A172 (cell line): Measurements from ENCODE around the gene MRPS34. TPM values are rescaled to one million over a fixed set of nuclear protein-coding genes. Genes with fewer than 3 reads are reported as not detected.
A peak's percentile ranks its signal among the peaks of the same experiment; 100 is the strongest.
"Not testable (repeated sequence)": the region's sequence is repeated elsewhere in the genome, so short reads cannot be mapped to it uniquely, and the experiment has no call there.

Source experiments
- DNase-seq: peaks from one replicate; pipeline ENCODE4 v3.0.0-alpha.2; 2015; ENCODE audit warnings: low spot score
- total RNA-seq: library from RNA; depleted of rRNA; stranded (reverse); fragments of >200 nt; shearing (Covaris generic); gene quantifications from 2 replicates; pipeline ENCODE4 v1.2.3, GENCODE V29; 2014; rRNA removed

The MRPS34 gene
- total RNA-seq: 208 and 223 TPM in 2 replicates

DNA sequence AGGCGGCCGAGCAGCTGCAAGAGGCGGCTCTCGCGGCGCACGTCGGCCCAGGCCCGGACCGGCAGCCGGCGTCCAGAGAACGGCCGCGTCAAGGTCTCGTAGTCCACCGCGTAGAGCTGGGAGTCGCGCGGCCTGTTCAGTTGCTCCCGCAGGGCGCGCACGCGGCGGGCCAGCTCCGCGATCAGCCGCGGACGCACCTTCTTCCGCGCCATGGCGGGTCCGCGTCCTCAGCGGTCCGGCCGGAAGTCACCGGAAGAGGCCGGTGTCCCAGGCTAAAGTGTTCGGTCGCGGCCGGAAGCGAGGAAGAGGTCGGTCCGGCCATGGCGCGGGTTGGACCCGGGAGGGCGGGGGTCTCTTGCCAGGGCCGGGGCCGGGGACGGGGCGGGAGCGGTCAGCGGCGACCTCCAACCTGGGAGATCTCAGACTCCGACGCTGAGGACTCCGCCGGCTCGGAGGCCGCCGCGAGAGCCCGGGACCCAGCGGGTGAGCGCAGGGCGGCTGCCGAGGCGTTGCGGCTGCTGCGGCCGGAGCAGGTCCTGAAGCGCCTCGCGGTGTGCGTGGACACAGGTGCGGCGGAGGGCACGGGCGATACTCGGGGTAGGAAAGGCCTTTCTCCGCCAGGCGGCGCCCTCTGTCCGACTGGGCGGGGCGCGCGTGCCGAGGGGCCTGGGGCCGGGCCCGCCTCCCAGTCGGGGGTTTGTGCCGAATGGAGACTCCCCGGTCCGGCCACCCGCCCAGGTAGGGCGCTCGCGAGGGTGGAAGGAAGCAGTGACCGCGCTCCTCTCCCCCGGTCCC lies at the start of gene MRPS34:
Gene MRPS34, minus strand, starts transcription at position 227 of the 795 bp plus-strand sequence. Its CDS starts 15 bp downstream, at position 212.
- DNase-seq: peak; percentile 66

DNA sequence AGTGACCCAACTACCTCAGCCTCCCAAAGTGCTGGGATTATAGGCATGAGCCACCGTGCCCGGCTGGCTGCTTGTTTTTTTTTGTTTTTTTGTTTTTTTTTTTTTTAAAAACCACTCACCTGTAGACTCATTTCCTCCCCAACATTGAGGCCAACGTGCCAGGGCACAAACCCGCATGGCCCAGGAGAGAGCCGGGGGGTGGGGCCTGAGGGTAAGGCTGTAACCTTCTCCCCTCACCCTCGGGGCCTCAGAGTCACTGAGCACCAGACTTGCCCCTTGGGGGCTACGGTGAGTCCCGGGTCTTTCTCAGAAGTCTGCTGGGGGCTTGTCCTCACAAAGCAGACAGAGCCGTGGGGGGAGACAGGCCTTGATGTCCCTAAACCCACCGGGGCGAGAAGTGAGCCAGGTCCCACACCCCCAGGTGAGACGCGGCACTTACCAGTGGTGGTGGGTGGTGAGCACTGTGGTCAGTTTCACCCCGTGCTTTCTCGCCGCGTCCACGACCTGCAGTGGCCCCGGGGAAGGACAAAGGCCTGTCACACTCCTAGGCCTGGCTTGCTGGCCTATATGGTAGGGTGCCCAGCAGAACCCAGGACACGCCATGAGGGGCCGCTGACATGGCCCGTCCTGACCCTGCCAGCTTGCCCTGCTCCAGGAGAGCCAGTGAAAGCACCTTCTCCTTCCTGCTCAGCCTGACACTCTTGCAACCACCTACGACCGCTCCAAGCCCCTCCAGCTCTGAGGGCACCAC lies 49.1 kb upstream of the MRPS34 start:
- no peak for DNase-seq

DNA sequence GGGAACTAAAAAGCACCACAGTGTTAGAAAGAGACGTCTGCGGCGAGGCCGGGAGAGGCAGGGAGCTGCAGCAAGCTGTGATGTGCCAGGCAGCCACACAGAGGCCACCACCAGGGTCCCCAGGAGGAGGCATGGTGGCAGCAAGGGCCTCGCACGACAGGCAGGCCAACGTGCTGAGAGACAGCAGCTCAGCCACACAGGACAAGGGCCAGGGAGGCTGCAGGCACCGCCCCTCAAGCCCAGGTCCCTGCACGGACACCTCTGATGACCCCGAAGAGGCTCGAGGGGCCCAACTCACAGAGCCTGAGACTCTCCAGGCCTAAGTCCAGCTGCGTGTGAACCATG lies 48.0 kb upstream of the MRPS34 start:
- DNase-seq: no peak

DNA sequence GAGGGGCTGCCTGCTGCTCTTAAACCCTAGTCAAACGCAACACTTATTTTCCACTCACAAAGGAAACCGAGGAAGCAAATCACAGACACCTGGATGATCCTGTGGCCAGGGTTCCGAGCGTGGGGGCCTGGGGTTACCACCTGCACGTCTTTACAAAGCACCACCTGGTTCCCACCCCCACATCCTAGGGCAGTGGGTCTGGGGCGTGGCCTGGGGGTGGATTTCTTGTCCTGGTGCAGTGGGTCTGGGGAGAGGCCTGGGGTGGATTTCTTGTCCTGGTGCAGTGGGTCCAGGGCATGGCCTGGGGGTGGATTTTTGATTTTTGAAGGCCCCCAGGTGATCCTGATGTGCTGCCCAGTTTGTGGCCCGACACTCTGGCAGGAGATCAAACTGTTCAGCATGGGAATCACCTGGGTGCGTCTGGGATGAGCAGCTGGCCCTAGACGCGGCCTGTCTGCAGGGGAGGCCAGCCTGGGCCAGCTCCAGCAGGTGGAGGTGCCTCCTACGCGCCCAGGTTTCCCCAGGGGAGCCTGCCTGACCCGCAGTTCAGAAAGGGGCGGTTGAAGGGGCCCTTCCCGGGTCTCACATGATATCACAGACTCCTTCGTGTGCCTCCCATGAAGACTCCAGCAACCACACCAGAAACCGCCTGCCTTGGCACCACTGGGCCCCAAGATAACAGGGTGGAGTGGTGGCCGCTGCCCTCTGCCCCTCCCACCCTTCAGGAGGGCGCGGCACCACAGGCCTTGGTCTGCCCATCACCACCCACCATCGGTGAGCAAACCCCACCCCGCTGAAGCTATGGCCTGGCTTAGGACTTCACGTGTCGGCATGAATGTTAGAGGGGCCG lies 47.4 kb upstream of the MRPS34 start:
- no peak for DNase-seq

DNA sequence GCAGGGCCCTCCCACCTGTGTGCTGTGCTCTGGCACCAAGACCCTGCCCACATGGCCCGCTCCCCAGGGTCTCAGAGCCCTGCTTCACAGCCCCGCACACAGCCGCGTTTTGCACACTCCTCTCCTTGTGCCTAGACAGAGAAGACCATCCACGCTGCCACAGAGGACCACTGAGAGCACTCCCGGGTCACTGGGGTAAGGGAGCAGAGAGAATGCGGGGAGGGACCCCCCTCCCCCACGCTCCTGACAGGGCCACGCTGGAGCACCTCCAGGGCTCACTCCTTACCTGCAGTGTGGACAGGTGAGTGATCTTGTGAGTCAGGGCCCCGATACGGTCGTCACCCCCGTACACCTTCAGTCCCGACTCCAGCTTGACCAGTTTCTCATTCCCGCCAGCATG lies 46.7 kb upstream of the MRPS34 start:
- no peak for DNase-seq

DNA sequence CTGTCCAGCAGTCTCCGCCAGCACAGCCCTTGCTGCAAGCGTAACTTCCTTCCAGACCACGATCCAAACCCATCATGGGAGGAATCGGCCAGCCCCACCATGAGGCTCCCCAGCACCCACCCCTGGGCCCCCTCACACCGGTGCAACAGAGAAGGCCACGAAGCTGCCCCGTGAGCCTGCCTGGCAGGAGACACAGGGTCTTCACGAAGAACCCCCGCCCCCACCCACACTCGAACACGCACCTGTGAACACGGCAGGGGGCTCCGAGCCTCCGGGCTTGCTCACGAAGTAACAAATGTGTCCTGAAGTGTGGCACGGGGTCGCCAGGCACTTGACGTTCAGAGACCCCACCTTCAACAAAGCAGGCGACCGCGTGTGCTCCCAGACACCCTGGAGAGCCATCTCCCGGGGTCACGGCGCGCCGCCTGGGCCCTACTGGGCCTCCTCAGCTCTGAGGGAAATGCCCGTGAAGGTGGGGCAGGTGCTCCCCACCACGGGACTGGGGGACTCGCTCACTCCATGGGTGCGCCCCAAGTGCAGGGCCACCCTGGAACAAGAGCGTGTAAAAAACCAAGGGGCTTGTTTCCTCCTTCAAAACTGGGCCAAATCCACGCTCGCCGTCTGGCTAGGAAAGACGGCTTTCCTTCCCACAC lies 46.1 kb upstream of the MRPS34 start:
- DNase-seq: no peak

DNA sequence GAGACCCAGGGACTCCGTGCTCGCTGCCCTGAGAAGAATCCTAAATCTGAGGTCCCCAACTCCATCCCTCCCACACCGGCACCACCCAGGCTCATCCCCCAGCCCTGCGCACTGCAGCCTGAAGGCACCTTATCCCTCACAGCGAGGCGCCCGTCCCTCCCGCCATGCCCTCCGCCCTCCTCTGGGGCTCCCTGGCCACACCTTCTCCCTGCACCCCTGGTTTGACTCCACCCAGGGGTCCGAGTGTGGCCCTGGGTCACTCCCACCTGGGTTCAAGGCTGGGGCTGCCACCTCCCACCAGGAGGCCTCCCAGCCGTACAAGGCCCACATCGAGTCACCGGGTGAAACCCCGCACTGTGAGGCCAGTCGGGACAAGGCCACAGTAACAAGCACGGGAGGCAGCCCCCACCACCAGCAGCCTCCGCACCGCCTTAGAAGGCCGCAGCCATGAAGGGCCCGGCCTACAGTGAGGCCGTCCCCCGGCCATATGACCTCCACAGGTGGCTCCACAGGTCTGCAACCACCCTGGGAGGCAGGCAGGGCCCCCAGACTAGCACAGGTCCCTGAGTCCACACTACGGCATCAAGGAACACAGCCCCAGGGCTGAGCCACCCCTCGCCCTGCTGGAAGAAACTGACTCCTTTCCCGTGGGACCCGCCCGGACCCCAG lies 45.4 kb upstream of the MRPS34 start:
- DNase-seq: no peak

DNA sequence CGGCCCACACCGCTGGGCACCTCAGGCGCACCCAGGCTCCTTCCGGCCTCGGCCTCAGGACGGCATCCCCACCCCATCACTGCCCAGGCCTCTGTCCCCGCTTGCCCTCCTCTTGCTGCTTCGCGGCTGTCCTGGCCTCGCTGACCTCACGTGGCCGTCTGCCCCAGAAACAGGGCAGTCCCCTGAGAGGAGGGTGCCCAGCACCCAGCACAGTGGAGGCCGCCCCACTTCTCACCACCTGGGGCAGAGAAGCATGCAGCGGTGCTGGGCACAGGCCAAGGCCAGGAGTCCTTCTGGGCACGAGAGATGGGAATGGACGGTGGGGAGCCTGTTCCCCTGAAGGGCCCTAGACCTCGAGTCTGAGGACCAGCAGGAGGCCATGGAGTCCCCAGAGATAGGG lies 44.8 kb upstream of the MRPS34 start:
- no peak for DNase-seq

DNA sequence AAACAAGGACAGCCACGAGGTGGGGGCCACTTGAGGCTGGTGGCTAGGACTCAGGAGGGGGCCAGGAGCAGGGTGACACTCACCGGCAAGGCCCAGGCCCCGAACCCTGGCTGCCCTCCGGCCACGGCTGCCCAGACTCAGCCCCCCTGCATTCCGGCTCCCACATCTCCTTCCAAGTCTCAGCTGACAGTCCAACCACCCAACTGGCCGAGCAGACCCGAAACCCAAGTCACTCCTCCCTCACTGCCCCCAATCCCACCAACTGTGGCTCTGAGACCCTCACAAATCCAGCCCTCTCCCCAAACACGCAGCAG lies 44.3 kb upstream of the MRPS34 start:
- no peak for DNase-seq

DNA sequence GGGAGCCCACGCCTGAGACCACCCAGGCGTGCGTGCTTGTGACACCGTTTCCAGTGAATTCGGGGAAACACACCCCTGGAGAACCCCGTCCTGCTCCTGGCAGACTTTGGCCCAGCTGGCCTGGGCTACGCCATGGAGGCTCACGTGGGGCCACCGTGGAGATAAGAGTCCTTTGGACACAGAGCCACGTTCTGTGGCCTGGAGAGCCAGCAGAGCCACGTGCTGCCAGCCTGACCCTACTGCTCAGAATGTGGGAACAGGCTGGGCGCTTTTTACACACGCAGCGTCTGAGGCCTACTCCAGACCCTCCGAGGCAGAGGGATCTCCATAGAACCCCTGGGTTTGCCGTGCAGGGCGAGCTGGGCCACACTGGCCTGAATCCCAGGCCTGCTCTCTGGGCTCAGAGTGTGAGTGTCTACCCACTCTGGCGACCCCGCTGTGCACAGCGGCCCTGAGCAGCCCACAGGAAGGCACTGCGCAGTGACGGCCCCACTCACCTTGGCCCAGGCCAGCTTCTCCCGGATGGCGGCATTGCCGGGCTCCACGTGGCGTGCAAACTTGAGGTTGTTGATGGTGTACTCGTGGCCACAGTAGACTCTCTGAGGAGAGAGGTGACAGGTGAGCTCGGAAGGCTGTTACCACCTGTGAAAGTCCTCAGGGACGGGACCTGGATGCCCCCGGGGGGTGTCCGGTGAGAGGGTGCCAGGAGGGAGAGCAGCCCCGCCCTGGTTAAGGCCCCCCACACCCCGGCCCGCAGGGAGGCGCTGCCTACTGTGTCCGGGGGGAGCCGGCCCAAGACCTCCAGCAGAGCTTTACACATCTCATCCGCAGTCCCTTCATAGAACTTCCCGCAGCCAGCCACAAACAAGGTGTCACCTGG lies 43.7 kb upstream of the MRPS34 start:
- DNase-seq: no peak

DNA sequence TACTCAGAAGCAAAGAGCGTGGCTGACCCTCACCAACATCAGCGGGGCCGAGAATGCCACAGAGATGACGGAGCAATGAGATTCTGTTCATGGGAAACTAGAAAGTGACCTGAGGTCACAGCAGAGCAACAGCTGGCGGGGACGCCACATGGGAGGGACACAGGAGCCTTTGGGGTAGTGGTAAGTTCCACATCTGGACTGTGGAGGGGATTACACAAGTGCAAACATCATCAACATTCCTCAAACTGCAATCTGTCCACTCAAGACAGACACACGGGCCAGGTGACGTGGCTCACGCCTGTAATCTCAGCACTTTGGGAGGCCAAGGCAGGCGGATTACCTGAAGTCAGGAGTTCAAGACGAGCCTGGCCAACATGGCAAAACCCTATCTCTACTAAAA lies 42.5 kb upstream of the MRPS34 start:
- DNase-seq: no peak

DNA sequence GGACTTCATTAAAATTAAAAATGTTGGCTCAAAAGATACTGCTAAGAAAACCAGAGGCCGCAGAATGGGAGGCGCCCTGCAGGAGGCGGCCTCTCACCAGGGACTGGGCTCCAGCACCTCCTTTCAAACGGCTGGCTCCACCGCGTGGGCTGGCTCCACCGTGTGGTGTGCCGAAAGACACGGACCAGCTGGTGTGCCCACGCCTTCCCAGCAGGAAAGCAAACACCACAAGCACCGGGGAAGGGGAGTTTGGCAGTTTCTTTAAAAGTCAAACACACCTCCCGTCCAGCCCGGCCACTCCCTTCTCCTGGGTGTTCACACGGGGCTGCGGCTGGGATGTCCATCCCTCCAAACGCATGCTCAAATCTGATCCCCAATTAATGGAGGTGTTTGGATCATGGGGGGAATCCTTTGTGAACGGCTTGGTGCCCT lies 39.8 kb upstream of the MRPS34 start:
- DNase-seq: peak; percentile 69

DNA sequence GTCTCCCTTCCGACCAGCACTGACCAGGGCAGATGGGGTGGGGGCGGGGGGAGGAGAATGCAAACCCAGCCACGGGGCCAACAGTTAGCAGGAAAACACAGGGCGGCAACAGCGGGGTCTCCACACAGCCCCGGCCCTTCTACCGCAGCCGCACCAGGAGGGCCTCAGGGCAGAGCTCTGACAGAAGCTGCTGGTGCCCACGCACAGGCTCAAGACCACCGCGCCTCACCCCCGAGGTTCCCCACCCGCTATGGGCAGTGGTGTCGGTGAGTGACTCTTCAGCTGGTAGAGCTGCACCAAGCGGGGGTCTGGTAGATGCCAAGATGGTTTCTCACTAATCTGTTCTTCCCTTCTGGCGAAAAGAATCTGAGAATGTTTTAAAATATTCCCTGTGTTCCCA lies 37.6 kb upstream of the MRPS34 start:
- DNase-seq: no peak

DNA sequence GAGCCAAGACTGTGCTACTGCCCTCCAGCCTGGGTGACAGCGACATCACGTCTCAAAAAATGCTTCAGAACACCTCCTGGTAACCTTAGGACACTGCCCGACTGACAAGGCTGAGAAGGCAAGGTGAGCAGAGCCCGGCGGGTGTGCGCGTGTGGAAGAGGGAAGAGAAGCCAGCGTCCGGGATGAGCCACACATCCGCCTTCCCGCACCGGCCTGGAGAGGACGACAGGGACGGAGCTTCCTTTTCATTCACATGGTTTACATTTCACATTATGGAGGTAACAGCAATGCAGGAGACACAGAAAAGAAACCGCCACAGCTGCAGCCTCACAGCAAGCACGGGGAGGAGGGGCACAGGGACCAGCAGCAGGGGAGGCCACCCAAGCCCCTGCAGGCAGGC lies 37.2 kb upstream of the MRPS34 start:
- DNase-seq: no peak

DNA sequence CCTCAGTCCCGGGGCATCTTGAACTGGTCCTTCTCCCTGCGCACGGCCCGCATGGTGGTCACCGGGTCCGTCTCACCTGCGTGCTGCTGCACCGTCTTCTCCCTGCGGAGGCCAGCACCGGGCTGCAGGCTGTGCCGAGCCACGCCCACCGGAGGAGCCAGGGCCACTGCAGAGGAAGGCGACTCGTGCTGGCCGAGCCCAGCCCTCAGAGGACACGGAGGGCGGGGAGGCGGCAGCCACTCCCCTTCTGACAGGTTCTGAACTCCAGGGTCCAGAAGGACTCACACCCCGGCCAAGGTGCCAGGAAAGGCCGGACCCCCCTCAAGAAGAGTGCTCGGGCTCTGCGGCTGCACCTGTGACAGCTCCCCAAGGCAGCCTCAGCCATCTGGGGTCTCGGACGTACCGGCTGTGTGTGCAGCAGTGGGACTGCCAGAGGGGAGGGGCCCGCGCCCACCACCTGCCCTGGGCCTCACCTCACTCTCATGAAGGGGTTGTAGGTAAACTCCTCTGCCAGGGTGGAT lies 36.4 kb upstream of the MRPS34 start:
- no peak for DNase-seq

DNA sequence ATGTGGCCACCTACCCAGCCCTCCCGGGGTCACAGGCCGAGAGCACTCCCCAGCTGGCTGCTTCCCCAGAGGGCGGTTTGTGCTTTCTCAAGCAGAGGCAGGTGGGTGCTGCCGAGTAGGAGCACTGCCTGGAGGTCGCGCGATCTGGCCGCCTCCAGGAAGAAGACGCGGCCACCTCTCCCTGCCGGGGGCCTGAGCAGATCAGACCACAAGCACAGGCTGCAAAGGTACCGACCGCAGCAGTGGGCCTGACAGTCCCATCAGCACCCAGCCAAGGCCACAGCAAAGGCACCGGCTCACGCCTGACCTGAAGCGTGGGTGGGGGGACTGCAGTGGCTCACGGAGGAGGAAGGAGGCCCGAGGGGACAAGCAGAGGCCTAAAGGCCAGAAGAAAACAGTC lies 35.8 kb upstream of the MRPS34 start:
- no peak for DNase-seq

DNA sequence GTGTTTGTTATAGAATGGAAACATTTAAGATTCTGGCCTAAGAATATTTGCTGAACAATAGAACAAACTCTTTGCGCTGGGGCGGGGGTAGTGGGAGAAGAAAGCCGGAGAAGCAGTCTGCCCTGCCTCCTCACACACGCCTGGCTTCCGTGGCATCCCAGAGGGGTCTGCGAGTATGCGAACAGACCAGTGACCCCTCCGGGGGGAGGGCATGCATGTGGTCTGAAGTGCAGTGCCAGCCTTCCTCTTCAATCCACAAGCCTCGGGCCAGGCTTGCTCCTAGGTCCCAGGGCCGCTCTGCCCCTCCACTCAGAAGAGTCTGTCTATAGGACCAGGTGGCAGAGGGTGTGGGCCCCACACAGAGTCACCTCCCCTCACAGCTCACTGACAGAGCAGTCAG lies 34.7 kb upstream of the MRPS34 start:
- no peak for DNase-seq

DNA sequence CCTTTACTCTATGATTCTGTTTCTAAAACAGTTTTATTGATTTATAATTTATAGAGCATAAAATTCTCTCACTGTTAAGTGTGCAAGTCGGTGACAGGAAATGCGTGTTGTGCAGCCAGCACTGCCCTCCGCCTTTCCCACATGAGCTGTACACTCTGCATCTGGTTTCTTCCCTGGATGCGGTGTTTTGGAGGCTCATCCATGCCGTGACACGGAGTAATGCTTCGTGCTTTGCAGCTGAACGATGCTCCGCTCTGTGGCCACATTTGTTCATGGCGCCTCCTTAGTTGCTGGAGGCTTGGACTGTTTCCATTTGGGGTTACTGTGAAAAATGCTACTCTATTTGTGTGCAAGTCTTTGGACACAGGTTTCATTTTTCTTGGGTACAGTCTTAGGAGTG lies 27.8 kb upstream of the MRPS34 start:
- no peak for DNase-seq

DNA sequence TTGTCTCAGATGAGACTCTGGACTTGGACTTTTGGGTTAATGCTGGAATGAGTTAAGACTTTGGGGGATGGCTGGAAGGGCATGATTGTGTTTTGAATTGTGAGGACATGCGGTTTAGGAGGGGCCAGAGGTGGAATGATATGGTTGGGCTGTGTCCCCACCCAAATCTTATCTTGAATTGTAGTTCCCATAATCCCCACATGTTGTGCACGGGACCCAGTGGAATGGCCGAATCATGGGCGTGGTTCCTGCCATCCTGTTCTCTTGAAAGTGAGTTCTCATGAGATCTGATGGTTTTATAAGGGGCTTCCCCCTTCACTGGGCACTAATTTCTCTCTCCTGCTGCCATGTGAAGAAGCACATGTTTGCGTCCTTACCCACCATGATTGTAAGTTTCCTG lies 26.3 kb upstream of the MRPS34 start:
- not testable (repeated sequence) for DNase-seq
